H9 (cell line): Measurements from ENCODE around the gene STRA6. TPM values are rescaled to one million over a fixed set of nuclear protein-coding genes. Genes with fewer than 3 reads are reported as not detected.

Experiments
- DNase-seq: peaks from one replicate; pipeline ENCODE4 v3.0.0-alpha.2; 2017
- H2AFZ ChIP-seq: one replicate; pipeline ENCODE4 v1.6.1; 2013; ENCODE audit warnings: mild to moderate bottlenecking, low read length, control low read depth, moderate library complexity
- H2AK5ac ChIP-seq: 2 replicates; pipeline ENCODE4 v1.6.1; 2013; ENCODE audit warnings: low read length, control low read depth, mixed read lengths; ENCODE audit not compliant: insufficient read length
- H2BK120ac ChIP-seq: one replicate; pipeline ENCODE4 v1.6.1; 2013; ENCODE audit warnings: low read depth, mild to moderate bottlenecking, low read length, control low read depth, inconsistent platforms; ENCODE audit not compliant: poor library complexity, severe bottlenecking
- H2BK12ac ChIP-seq: 2 replicates; pipeline ENCODE4 v1.6.1; 2013; ENCODE audit warnings: low read length, control low read depth, mixed read lengths, low read depth; ENCODE audit not compliant: insufficient read length
- H2BK15ac ChIP-seq: 2 replicates; pipeline ENCODE4 v1.6.1; 2013; ENCODE audit warnings: low read depth, low read length, control low read depth
- H2BK20ac ChIP-seq: one replicate; pipeline ENCODE4 v1.6.1; 2013; ENCODE audit warnings: low read depth, mild to moderate bottlenecking, low read length, control low read depth, inconsistent platforms; ENCODE audit not compliant: poor library complexity, severe bottlenecking
- H2BK5ac ChIP-seq: 2 replicates; pipeline ENCODE4 v1.6.1; 2013; ENCODE audit warnings: low read length, control low read depth, mixed read lengths; ENCODE audit not compliant: insufficient read length
- H3K14ac ChIP-seq: 2 replicates; pipeline ENCODE4 v1.6.1; 2013; ENCODE audit warnings: low read length, control low read depth; ENCODE audit not compliant: insufficient read depth
- H3K18ac ChIP-seq: 2 replicates; pipeline ENCODE4 v1.6.1; 2013; ENCODE audit warnings: low read depth, mild to moderate bottlenecking, mixed read lengths, low read length, control low read depth; ENCODE audit not compliant: insufficient read length
- H3K23ac ChIP-seq: 2 replicates; pipeline ENCODE4 v1.6.1; 2013; ENCODE audit warnings: low read length, control low read depth, mixed read lengths, low read depth; ENCODE audit not compliant: insufficient read length
- H3K23me2 ChIP-seq: 2 replicates; pipeline ENCODE4 v1.6.1; 2013; ENCODE audit warnings: low read depth, mild to moderate bottlenecking, mixed read lengths, low read length, control low read depth; ENCODE audit not compliant: insufficient read length, poor library complexity, severe bottlenecking
- H3K27ac ChIP-seq: 2 replicates; pipeline ENCODE4 v1.5.1; 2013; ENCODE audit warnings: low read length, control low read depth, mixed read lengths, low read depth; ENCODE audit not compliant: insufficient read length
- H3K27me3 ChIP-seq: 2 replicates; pipeline ENCODE4 v1.6.1; 2013; ENCODE audit warnings: low read length, control low read depth, inconsistent platforms; ENCODE audit not compliant: insufficient read depth
- H3K4ac ChIP-seq: 2 replicates; pipeline ENCODE4 v1.6.1; 2013; ENCODE audit warnings: low read depth, mild to moderate bottlenecking, control low read depth, inconsistent platforms, low read length, moderate library complexity
- H3K4me1 ChIP-seq: 2 replicates; pipeline ENCODE4 v1.6.1; 2013; ENCODE audit warnings: low read length, control low read depth, inconsistent platforms; ENCODE audit not compliant: insufficient read depth
- H3K4me2 ChIP-seq: 2 replicates; pipeline ENCODE4 v1.6.1; 2013; ENCODE audit warnings: low read length, control low read depth, mixed read lengths; ENCODE audit not compliant: insufficient read length, insufficient read depth
- H3K56ac ChIP-seq: 2 replicates; pipeline ENCODE4 v1.6.1; 2013; ENCODE audit warnings: low read depth, mild to moderate bottlenecking, mixed read lengths, low read length, control low read depth; ENCODE audit not compliant: insufficient read length
- H3K79me1 ChIP-seq: 2 replicates; pipeline ENCODE4 v1.6.1; 2013; ENCODE audit warnings: low read depth, mild to moderate bottlenecking, moderate library complexity, low read length, control low read depth, inconsistent platforms; ENCODE audit not compliant: insufficient read depth, poor library complexity, severe bottlenecking
- H3K79me2 ChIP-seq: 2 replicates; pipeline ENCODE4 v1.6.1; 2013; ENCODE audit warnings: low read length, control low read depth, inconsistent platforms; ENCODE audit not compliant: insufficient read depth
- H3K9ac ChIP-seq: 2 replicates; pipeline ENCODE4 v1.6.1; 2013; ENCODE audit warnings: low read length, control low read depth, mixed read lengths; ENCODE audit not compliant: insufficient read length; ENCODE audit errors: extremely low read depth
- H3K9me3 ChIP-seq: one replicate; pipeline ENCODE4 v1.6.1; 2013; ENCODE audit warnings: low read depth, low read length, inconsistent platforms; ENCODE audit not compliant: control insufficient read depth
- H3T11ph ChIP-seq: one replicate; pipeline ENCODE4 v1.6.1; 2013; ENCODE audit warnings: mild to moderate bottlenecking, low read length, control low read depth, inconsistent platforms
- H4K20me1 ChIP-seq: one replicate; pipeline ENCODE4 v1.6.1; 2013; ENCODE audit not compliant: control insufficient read depth, insufficient read length, insufficient read depth
- H4K5ac ChIP-seq: 2 replicates; pipeline ENCODE4 v1.6.1; 2013; ENCODE audit warnings: low read depth, mild to moderate bottlenecking, mixed read lengths, low read length, control low read depth; ENCODE audit not compliant: insufficient read length
- H4K8ac ChIP-seq: replicated peaks from 2 replicates; pipeline ENCODE4 v1.6.1; 2013; ENCODE audit warnings: low read length, control low read depth, mixed read lengths, low read depth; ENCODE audit not compliant: insufficient read length
- H4K91ac ChIP-seq: 2 replicates; pipeline ENCODE4 v1.6.1; 2013; ENCODE audit warnings: low read depth, mild to moderate bottlenecking, moderate library complexity, mixed read lengths, low read length, control low read depth; ENCODE audit not compliant: insufficient read length
- H3K27ac Mint-ChIP-seq, 3 experiments: 2 replicates in 2 of 3; 3 replicates in 1 of 3; pipeline ENCODE4 v1.8.0; 2020 to 2021; ENCODE audit warnings: mixed read lengths in 3 of 3, mild to moderate bottlenecking in 1 of 3, moderate library complexity in 1 of 3
- H3K27me3 Mint-ChIP-seq: 2 replicates; pipeline ENCODE4 v1.8.0; 2021; ENCODE audit warnings: low read depth, mild to moderate bottlenecking, moderate library complexity, mixed read lengths
- H3K36me3 Mint-ChIP-seq, 3 experiments: 2 replicates in 2 of 3; 3 replicates in 1 of 3; pipeline ENCODE4 v1.8.0; 2020 to 2021; ENCODE audit warnings: low read depth in 3 of 3, mixed read lengths in 3 of 3; ENCODE audit not compliant: insufficient read depth in 1 of 3
- H3K4me1 Mint-ChIP-seq, 2 experiments: 2 replicates each; pipeline ENCODE4 v1.8.0; 2020; ENCODE audit warnings: mixed read lengths in 2 of 2
- H3K4me3 Mint-ChIP-seq, 2 experiments: 2 replicates in 1 of 2; 3 replicates in 1 of 2; pipeline ENCODE4 v1.8.0; 2020 to 2021; ENCODE audit warnings: mild to moderate bottlenecking in 2 of 2, mixed read lengths in 2 of 2, moderate library complexity in 1 of 2
- H3K9me3 Mint-ChIP-seq, 2 experiments: 2 replicates in 1 of 2; 3 replicates in 1 of 2; pipeline ENCODE4 v1.8.0; 2020; ENCODE audit warnings: mild to moderate bottlenecking in 2 of 2, mixed read lengths in 2 of 2, moderate library complexity in 1 of 2
- CTCF ChIP-seq: fragments of 200-600 bp; sonication (generic); conservative IDR thresholded peaks from 3 replicates; pipeline ENCODE4 v1.8.0; 2021; ENCODE audit warnings: antibody characterized with exemption, mild to moderate bottlenecking
- WGBS: extraction: QIAGEN DNeasy Blood & Tissue Kit; methylation state at CpG from one replicate; pipeline ENCODE4 v1.1.7; 2013; ENCODE audit warnings: missing lambda C conversion rate, low lambda C conversion rate, mixed read lengths; ENCODE audit not compliant: insufficient read length; ENCODE audit errors: extremely low coverage; 5-methylcytosine and 5-hydroxymethylcytosine counted together
- total RNA-seq: library from RNA; stranded (reverse); gene quantifications from 2 replicates; pipeline ENCODE4 v1.2.1, GENCODE V29; 2021

Gene STRA6
- total RNA-seq, 1 experiment from 2014 or later: 12.8 TPM

- Histone ChIP-seq H2AFZ (no peak overlapping the region), H2BK5ac (no peak overlapping the region), H3K56ac (no peak overlapping the region), H3K23ac (no peak overlapping the region), H3K9ac (no peak overlapping the region), H2BK120ac (no peak overlapping the region), H2AK5ac (no peak overlapping the region), H3K14ac (no peak overlapping the region), H3K4ac (no peak overlapping the region), H4K20me1 (no peaks in the 10 kb centered on the region), H3K23me2 (peaks cover 6% of the 10 kb centered on the region), H3K27me3 (peaks cover 6% of the 10 kb centered on the region; the same call in 1 of the 2 replicates), H4K8ac (no peak overlapping the region), H3K27ac (no peak overlapping the region), H2BK20ac (no peak overlapping the region), H2BK12ac (no peak overlapping the region), H4K5ac (no peak overlapping the region), H3K18ac (no peak overlapping the region), H4K91ac (no peak overlapping the region), H3K9me3 (no peaks in the 10 kb centered on the region), H3T11ph (no peak overlapping the region), H3K79me1 (no peaks in the 10 kb centered on the region), H3K4me2 (no peak overlapping the region), H3K4me1 (peaks cover 19% of the 10 kb centered on the region; the same call in 1 of the 2 replicates), H2BK15ac (no peak overlapping the region), H3K79me2 (no peaks in the 10 kb centered on the region)
- H3K36me3 Mint-ChIP-seq: peaks cover 4 to 17% (median 11%) of the 10 kb centered on the region in 3 experiments; a peak in 6 of 7 replicates
- no CpG with 5 or more reads among the region's 9 CpGs for WGBS
- no peak for DNase-seq
- H3K4me3 Mint-ChIP-seq: no peak overlapping the region
- H3K27ac Mint-ChIP-seq: no peak overlapping the region
- H3K27me3 Mint-ChIP-seq: peaks cover 35% of the 10 kb centered on the region
- no peak for TF ChIP-seq CTCF
- no peaks in the 10 kb centered on the region for H3K9me3 Mint-ChIP-seq
- peaks cover 74 to 85% of the 10 kb centered on the region in 2 experiments for H3K4me1 Mint-ChIP-seq
Observed at GRCh38 chr15:74212494-74212893, 9.9 kb upstream of the STRA6 start.
